NB4 (cell line): ENCODE measurements around the gene LRIT3.
"Not testable (repeated sequence)": the region's sequence is repeated elsewhere in the genome, so short reads cannot be mapped to it uniquely, and the experiment has no call there.

Experiments used
- CTCF ChIP-seq: IDR thresholded peaks from one replicate; pipeline ENCODE4 v1.5.1; 2012; ENCODE audit warnings: low read depth, low read length
- POLR2A ChIP-seq: IDR thresholded peaks from 2 replicates; pipeline ENCODE4 v1.6.1; 2011; ENCODE audit warnings: mild to moderate bottlenecking; ENCODE audit not compliant: insufficient read length; ENCODE audit errors: extremely low read depth
- TF ChIP-seq, protein P1 (sequence below): IDR thresholded peaks from 2 replicates; pipeline ENCODE4 v1.6.1; 2011; ENCODE audit warnings: low read depth, low read length

DNA sequence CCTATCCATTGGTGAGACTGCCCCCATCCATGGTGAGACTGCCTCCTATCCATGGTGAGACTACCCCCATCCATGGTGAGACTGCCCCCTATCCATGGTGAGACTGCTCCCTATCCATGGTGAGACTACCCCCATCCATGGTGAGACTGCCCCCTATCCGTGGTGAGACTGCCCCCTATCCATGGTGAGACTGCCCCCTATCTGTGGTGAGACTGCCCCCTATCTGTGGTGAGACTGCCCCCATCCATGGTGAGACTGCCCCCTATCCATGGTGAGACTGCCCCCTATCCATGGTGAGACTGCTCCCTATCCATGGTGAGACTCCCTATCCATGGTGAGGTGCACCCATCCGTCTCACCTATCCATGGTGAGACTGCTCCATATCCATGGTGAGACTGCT is 27.6 kb downstream of the LRIT3 start:
- not testable (repeated sequence) for TF ChIP-seq CTCF, POLR2A
- TF ChIP-seq, protein P1, sequence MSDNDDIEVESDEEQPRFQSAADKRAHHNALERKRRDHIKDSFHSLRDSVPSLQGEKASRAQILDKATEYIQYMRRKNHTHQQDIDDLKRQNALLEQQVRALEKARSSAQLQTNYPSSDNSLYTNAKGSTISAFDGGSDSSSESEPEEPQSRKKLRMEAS, result not testable (repeated sequence)
